ENCODE data around the gene MTG2.

Gene MTG2, protein sequence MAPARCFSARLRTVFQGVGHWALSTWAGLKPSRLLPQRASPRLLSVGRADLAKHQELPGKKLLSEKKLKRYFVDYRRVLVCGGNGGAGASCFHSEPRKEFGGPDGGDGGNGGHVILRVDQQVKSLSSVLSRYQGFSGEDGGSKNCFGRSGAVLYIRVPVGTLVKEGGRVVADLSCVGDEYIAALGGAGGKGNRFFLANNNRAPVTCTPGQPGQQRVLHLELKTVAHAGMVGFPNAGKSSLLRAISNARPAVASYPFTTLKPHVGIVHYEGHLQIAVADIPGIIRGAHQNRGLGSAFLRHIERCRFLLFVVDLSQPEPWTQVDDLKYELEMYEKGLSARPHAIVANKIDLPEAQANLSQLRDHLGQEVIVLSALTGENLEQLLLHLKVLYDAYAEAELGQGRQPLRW

DNA sequence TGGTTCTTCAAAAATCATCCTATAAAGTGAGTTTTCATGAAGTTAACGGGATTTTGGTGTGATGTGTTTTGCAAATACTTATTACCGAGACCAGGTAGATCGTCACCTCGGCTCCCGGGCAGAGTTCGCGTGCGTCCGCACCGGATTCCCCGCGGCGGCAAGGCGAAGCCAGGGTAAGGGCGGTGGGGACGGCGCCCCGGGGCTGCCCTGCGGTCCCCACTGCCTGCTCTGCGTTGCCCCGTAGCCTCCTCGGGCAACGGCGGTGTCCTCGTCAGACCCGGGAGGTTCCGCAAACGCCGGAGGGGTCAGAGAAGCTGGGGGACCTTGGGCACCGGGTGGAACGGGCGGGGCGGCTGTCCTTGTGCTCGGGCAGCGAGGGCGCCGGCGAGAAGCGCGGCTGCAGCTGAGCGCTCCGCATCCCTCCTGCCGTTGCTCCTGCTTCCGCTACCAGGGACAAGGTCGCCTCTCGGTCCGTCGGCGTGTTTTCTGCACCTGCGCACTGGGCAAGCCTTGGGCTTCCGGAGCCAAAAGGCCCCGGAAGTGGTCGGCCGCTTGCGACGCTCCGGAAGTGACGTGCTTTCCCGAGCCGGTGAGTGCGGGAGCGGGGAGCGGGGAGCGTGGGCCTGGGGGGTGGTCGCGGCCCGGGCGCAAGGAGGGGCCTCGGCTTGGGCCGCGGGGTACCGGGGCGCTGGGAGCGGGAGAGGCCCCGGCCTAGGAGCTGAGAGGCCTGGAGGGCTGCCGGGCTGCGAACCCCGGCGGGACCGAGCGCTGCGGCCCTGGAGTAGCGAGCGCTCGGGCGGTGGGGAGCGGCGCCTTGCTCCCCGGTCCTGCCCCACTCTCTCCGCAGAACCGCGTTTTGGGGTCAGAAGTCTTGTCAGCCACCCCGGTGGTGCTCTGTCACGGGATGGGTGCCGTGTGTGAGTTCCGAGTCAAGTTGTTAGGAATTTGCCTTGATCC is at the start of gene MTG2:
MTG2 (plus strand) TSS at position 560 of the 957 bp plus-strand sequence. CDS start 10,393 bp downstream, outside the sequence.
- H3K4me3 ChIP-seq (ENCODE audit: low read length): peak within 1 kb of the TSS; percentile 96
- H3K9me3 ChIP-seq (ENCODE audit: control insufficient read depth, insufficient read depth, low read length): no peaks in the 10 kb centered on the region
- H3K27ac ChIP-seq (ENCODE audit: low read length): no peak within 1 kb of the TSS
- H3K36me3 ChIP-seq (ENCODE audit: control insufficient read depth, insufficient read depth, low read length): peaks cover 7% of the 10 kb centered on the region
- WGBS (ENCODE audit: insufficient coverage, insufficient read length): no CpG with 5 or more reads among the region's 96 CpGs
- H3K27me3 ChIP-seq (ENCODE audit: control insufficient read depth, insufficient read depth, low read length): no peaks in the 10 kb centered on the region
- peak; percentile 82 for DNase-seq (ENCODE audit: low read depth, low spot score)
- H3K4me1 ChIP-seq (ENCODE audit: control insufficient read depth, insufficient read depth, low read length): no peaks in the 10 kb centered on the region

GRCh38 chr20:62133051-62133845 is 49.6 kb upstream of the MTG2 start:
- no peak for DNase-seq (ENCODE audit: low read depth, low spot score)
- no peaks in the 10 kb centered on the region for H3K9me3 ChIP-seq (ENCODE audit: control insufficient read depth, insufficient read depth, low read length)
- H3K4me1 ChIP-seq (ENCODE audit: control insufficient read depth, insufficient read depth, low read length): no peaks in the 10 kb centered on the region
- H3K27me3 ChIP-seq (ENCODE audit: control insufficient read depth, insufficient read depth, low read length): no peaks in the 10 kb centered on the region
- H3K4me3 ChIP-seq (ENCODE audit: low read length): no peak overlapping the region
- H3K36me3 ChIP-seq (ENCODE audit: control insufficient read depth, insufficient read depth, low read length): peaks cover 72% of the 10 kb centered on the region
- no peak overlapping the region for H3K27ac ChIP-seq (ENCODE audit: low read length)
- WGBS (ENCODE audit: insufficient coverage, insufficient read length): no CpG with 5 or more reads among the region's 29 CpGs

GRCh38 chr20:62133864-62134263 is 49.0 kb upstream of the MTG2 start:
- no peaks in the 10 kb centered on the region for H3K27me3 ChIP-seq (ENCODE audit: control insufficient read depth, insufficient read depth, low read length)
- DNase-seq (ENCODE audit: low read depth, low spot score): no peak
- peaks cover 72% of the 10 kb centered on the region for H3K36me3 ChIP-seq (ENCODE audit: control insufficient read depth, insufficient read depth, low read length)
- H3K27ac ChIP-seq (ENCODE audit: low read length): no peak overlapping the region
- WGBS (ENCODE audit: insufficient coverage, insufficient read length): no CpG with 5 or more reads among the region's 12 CpGs
- no peaks in the 10 kb centered on the region for H3K9me3 ChIP-seq (ENCODE audit: control insufficient read depth, insufficient read depth, low read length)
- H3K4me1 ChIP-seq (ENCODE audit: control insufficient read depth, insufficient read depth, low read length): no peaks in the 10 kb centered on the region
- H3K4me3 ChIP-seq (ENCODE audit: low read length): no peak overlapping the region

GRCh38 chr20:62134735-62135231 is 48.0 kb upstream of the MTG2 start:
- H3K9me3 ChIP-seq (ENCODE audit: control insufficient read depth, insufficient read depth, low read length): no peaks in the 10 kb centered on the region
- peaks cover 74% of the 10 kb centered on the region for H3K36me3 ChIP-seq (ENCODE audit: control insufficient read depth, insufficient read depth, low read length)
- H3K27ac ChIP-seq (ENCODE audit: low read length): no peak overlapping the region
- no peak overlapping the region for H3K4me3 ChIP-seq (ENCODE audit: low read length)
- WGBS (ENCODE audit: insufficient coverage, insufficient read length): no CpG with 5 or more reads among the region's 11 CpGs
- no peaks in the 10 kb centered on the region for H3K27me3 ChIP-seq (ENCODE audit: control insufficient read depth, insufficient read depth, low read length)
- H3K4me1 ChIP-seq (ENCODE audit: control insufficient read depth, insufficient read depth, low read length): no peaks in the 10 kb centered on the region
- no peak for DNase-seq (ENCODE audit: low read depth, low spot score)

GRCh38 chr20:62135573-62136266 is 47.1 kb upstream of the MTG2 start:
- no peaks in the 10 kb centered on the region for H3K9me3 ChIP-seq (ENCODE audit: control insufficient read depth, insufficient read depth, low read length)
- WGBS (ENCODE audit: insufficient coverage, insufficient read length): no CpG with 5 or more reads among the region's 8 CpGs
- no peak overlapping the region for H3K27ac ChIP-seq (ENCODE audit: low read length)
- no peaks in the 10 kb centered on the region for H3K4me1 ChIP-seq (ENCODE audit: control insufficient read depth, insufficient read depth, low read length)
- H3K4me3 ChIP-seq (ENCODE audit: low read length): no peak overlapping the region
- H3K36me3 ChIP-seq (ENCODE audit: control insufficient read depth, insufficient read depth, low read length): peaks cover 69% of the 10 kb centered on the region
- no peaks in the 10 kb centered on the region for H3K27me3 ChIP-seq (ENCODE audit: control insufficient read depth, insufficient read depth, low read length)
- DNase-seq (ENCODE audit: low read depth, low spot score): no peak

DNA sequence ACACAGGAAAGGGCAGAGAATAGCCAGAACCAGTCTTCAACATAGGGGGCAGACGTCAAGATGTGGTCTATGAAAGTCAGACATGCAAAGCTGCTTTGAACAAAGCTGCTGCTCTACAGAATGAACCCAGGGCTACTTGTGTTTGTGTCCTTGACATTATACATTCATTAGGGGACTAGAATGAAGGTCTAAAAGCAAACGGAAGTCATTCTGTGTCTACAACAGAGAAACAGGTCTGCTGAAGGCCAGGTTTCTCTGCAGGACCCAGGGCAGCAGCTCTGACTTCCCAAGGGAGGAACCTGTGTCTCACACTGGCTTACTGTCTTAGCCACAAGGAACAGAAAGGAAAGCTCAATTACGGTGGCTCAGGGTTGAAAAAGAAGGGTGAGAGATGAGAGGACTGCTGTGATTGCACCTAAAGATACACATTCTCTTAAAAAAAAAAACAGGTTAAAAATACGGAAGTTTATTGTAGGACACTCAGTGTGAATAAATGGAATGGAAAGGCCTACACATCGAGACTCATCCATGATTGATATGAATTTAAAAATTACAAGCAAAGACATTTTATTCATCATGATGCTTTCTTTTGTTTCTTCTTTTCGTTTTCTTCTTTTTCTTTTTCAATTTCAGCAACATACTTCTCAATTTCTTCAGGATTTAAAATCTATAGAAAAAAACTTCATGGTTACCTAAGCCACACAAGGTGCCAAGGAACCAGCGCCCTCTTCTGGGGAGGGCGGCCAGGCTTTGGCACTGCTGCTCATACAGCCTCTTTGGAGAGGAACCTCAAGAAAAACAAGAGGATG is 46.3 kb upstream of the MTG2 start:
- DNase-seq (ENCODE audit: low read depth, low spot score): no peak
- WGBS (ENCODE audit: insufficient coverage, insufficient read length): no CpG with 5 or more reads among the region's 8 CpGs
- no peak overlapping the region for H3K27ac ChIP-seq (ENCODE audit: low read length)
- no peak overlapping the region for H3K4me3 ChIP-seq (ENCODE audit: low read length)
- H3K4me1 ChIP-seq (ENCODE audit: control insufficient read depth, insufficient read depth, low read length): no peaks in the 10 kb centered on the region
- peaks cover 62% of the 10 kb centered on the region for H3K36me3 ChIP-seq (ENCODE audit: control insufficient read depth, insufficient read depth, low read length)
- no peaks in the 10 kb centered on the region for H3K9me3 ChIP-seq (ENCODE audit: control insufficient read depth, insufficient read depth, low read length)
- no peaks in the 10 kb centered on the region for H3K27me3 ChIP-seq (ENCODE audit: control insufficient read depth, insufficient read depth, low read length)

DNA sequence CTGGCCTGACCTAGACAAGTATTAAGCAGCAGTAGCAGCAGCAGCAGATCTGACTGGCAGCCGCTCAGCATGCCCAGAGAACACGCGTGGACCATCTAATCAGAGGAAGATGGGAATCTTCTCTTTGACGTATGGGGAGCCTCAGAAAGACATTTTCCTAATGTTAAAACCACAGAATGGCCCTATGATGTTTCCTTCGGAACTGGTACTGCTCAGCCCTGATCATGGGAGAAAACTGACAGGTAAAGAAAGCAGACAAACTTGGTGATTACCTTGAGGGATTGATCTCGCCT is 45.8 kb upstream of the MTG2 start:
- H3K4me1 ChIP-seq (ENCODE audit: control insufficient read depth, insufficient read depth, low read length): no peaks in the 10 kb centered on the region
- peaks cover 56% of the 10 kb centered on the region for H3K36me3 ChIP-seq (ENCODE audit: control insufficient read depth, insufficient read depth, low read length)
- no peak overlapping the region for H3K4me3 ChIP-seq (ENCODE audit: low read length)
- no peak for DNase-seq (ENCODE audit: low read depth, low spot score)
- no peaks in the 10 kb centered on the region for H3K27me3 ChIP-seq (ENCODE audit: control insufficient read depth, insufficient read depth, low read length)
- WGBS (ENCODE audit: insufficient coverage, insufficient read length): no CpG with 5 or more reads among the region's 6 CpGs
- H3K9me3 ChIP-seq (ENCODE audit: control insufficient read depth, insufficient read depth, low read length): no peaks in the 10 kb centered on the region
- H3K27ac ChIP-seq (ENCODE audit: low read length): no peak overlapping the region

DNA sequence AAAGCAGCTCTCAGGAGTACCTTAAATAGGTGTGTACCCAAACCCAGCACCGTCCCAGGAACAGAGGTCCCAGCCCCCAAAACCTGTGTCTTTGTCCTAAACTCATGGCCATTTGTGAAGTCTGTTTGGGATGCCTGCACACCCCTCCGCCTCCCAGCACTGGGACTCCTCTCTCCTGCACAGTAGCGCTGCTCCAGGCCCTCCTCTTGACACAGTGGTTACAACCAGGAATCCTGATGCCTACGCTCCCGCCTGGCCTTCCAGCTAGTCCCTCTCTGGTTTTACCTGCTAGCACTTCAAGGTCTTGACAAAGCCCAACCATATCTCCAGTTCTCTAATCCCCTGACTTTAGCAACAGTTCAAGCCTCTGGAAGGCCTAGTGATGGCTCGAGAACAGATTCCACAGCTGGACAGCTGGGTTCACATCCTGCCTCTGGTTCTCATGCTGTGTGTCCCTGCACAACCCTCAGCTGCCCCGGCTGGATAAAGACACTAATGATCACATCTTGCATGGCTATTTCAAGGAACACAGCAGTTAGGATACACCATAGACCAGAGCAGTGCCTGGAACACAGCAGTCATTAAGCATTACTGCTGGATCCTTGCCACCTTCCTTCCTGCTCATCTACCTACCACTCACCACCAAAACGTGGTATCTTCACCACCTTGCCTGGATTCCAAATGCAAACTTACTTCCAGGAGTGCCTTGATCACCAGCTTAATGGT is 45.2 kb upstream of the MTG2 start:
- H3K27me3 ChIP-seq (ENCODE audit: control insufficient read depth, insufficient read depth, low read length): no peaks in the 10 kb centered on the region
- no peaks in the 10 kb centered on the region for H3K9me3 ChIP-seq (ENCODE audit: control insufficient read depth, insufficient read depth, low read length)
- no peak overlapping the region for H3K27ac ChIP-seq (ENCODE audit: low read length)
- no peaks in the 10 kb centered on the region for H3K4me1 ChIP-seq (ENCODE audit: control insufficient read depth, insufficient read depth, low read length)
- peaks cover 51% of the 10 kb centered on the region for H3K36me3 ChIP-seq (ENCODE audit: control insufficient read depth, insufficient read depth, low read length)
- DNase-seq (ENCODE audit: low read depth, low spot score): no peak
- H3K4me3 ChIP-seq (ENCODE audit: low read length): no peak overlapping the region
- WGBS (ENCODE audit: insufficient coverage, insufficient read length): no CpG with 5 or more reads among the region's 8 CpGs

DNA sequence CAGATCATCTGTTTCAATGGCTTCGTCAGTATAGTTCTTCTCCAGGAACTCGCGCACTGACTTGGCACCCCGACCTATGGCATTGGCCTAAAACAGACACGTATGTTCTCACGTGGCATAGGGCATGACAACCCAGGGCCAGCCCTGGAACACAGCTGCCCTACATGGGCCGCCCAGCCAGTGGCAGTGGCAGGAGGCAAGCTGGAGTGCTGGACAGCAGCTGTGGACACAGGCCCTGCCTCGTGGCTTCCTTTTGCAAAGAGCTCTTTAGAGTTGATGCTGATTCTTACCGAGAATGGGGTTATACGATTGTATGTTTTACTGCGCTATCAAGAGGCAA is 44.7 kb upstream of the MTG2 start:
- H3K27ac ChIP-seq (ENCODE audit: low read length): no peak overlapping the region
- H3K9me3 ChIP-seq (ENCODE audit: control insufficient read depth, insufficient read depth, low read length): no peaks in the 10 kb centered on the region
- H3K4me3 ChIP-seq (ENCODE audit: low read length): no peak overlapping the region
- H3K27me3 ChIP-seq (ENCODE audit: control insufficient read depth, insufficient read depth, low read length): no peaks in the 10 kb centered on the region
- peaks cover 46% of the 10 kb centered on the region for H3K36me3 ChIP-seq (ENCODE audit: control insufficient read depth, insufficient read depth, low read length)
- WGBS (ENCODE audit: insufficient coverage, insufficient read length): no CpG with 5 or more reads among the region's 11 CpGs
- DNase-seq (ENCODE audit: low read depth, low spot score): no peak
- no peaks in the 10 kb centered on the region for H3K4me1 ChIP-seq (ENCODE audit: control insufficient read depth, insufficient read depth, low read length)

Data from iPS DF 6.9 (cell line).